Measurements from ENCODE around the gene MTMR12.

GRCh38 chr5:32206509-32207354 lies 106.0 kb downstream of the MTMR12 start:
- no peak for TF ChIP-seq POLR2A (IDR thresholded peaks at IDR 0.05)
- no peak for TF ChIP-seq CTCF (IDR thresholded peaks at IDR 0.05)
